Trophoblast cell (in vitro differentiated cells and primary cell): Measurements from ENCODE around the gene GFRA1.

Source experiments
- DNase-seq, 2 donors: peaks; one replicate each; pipeline ENCODE4 v3.0.0-alpha.2; 2016
- H2AFZ ChIP-seq: 2 replicates; pipeline ENCODE4 v1.6.1; 2013; ENCODE audit warnings: low read length, moderate library complexity, mild to moderate bottlenecking; ENCODE audit not compliant: insufficient read depth, poor library complexity
- H2AK5ac ChIP-seq: 2 replicates; pipeline ENCODE4 v1.6.1; 2013; ENCODE audit warnings: mild to moderate bottlenecking, low read length
- H2BK120ac ChIP-seq: 2 replicates; pipeline ENCODE4 v1.6.1; 2013; ENCODE audit warnings: low read length, mild to moderate bottlenecking, moderate library complexity; ENCODE audit not compliant: insufficient read depth, poor library complexity
- H2BK12ac ChIP-seq: 2 replicates; pipeline ENCODE4 v1.6.1; 2013; ENCODE audit warnings: mild to moderate bottlenecking, low read length, moderate library complexity
- H2BK5ac ChIP-seq: 2 replicates; pipeline ENCODE4 v1.6.1; 2013; ENCODE audit warnings: low read length, low read depth, moderate library complexity, mild to moderate bottlenecking; ENCODE audit not compliant: poor library complexity
- H3K14ac ChIP-seq: 2 replicates; pipeline ENCODE4 v1.6.1; 2013; ENCODE audit warnings: mild to moderate bottlenecking, low read length
- H3K18ac ChIP-seq: 2 replicates; pipeline ENCODE4 v1.6.1; 2013; ENCODE audit warnings: mild to moderate bottlenecking, low read length
- H3K23ac ChIP-seq: 2 replicates; pipeline ENCODE4 v1.6.1; 2013; ENCODE audit warnings: low read length
- H3K27ac ChIP-seq: 2 replicates; pipeline ENCODE4 v1.5.1; 2013; ENCODE audit warnings: low read depth, mild to moderate bottlenecking, inconsistent platforms, low read length, moderate library complexity
- H3K27me3 ChIP-seq: 2 replicates; pipeline ENCODE4 v1.6.1; 2013; ENCODE audit warnings: inconsistent platforms, mild to moderate bottlenecking, low read length, moderate library complexity; ENCODE audit not compliant: insufficient read depth
- H3K36me3 ChIP-seq, 2 experiments: 1 replicate in 1 of 2; 2 replicates in 1 of 2; pipeline ENCODE4 v1.6.1; 2013; ENCODE audit warnings: low read length in 2 of 2, mild to moderate bottlenecking in 2 of 2, moderate library complexity in 1 of 2; ENCODE audit not compliant: insufficient read depth in 2 of 2, control insufficient read depth in 1 of 2
- H3K4ac ChIP-seq: 2 replicates; pipeline ENCODE4 v1.6.1; 2013; ENCODE audit warnings: low read depth, mild to moderate bottlenecking, low read length, moderate library complexity
- H3K4me1 ChIP-seq, 2 experiments: 1 replicate in 1 of 2; 2 replicates in 1 of 2; pipeline ENCODE4 v1.6.1; 2013; ENCODE audit warnings: low read length in 2 of 2, mild to moderate bottlenecking in 2 of 2, moderate library complexity in 1 of 2; ENCODE audit not compliant: insufficient read depth in 2 of 2, control insufficient read depth in 1 of 2
- H3K4me2 ChIP-seq: 2 replicates; pipeline ENCODE4 v1.6.1; 2013; ENCODE audit warnings: inconsistent platforms, mild to moderate bottlenecking, low read length, moderate library complexity
- H3K4me3 ChIP-seq: 2 replicates; pipeline ENCODE4 v1.5.1; 2013; ENCODE audit warnings: mild to moderate bottlenecking, low read depth, low read length, inconsistent platforms
- H3K79me1 ChIP-seq: one replicate; pipeline ENCODE4 v1.6.1; 2013; ENCODE audit warnings: low read length
- H3K79me2 ChIP-seq: 2 replicates; pipeline ENCODE4 v1.6.1; 2013; ENCODE audit warnings: low read length, mild to moderate bottlenecking; ENCODE audit not compliant: control insufficient read depth, insufficient read depth, poor library complexity
- H3K9ac ChIP-seq: 2 replicates; pipeline ENCODE4 v1.6.1; 2013; ENCODE audit warnings: mild to moderate bottlenecking, low read length
- H3K9me3 ChIP-seq: 2 replicates; pipeline ENCODE4 v1.6.1; 2013; ENCODE audit warnings: low read depth, mild to moderate bottlenecking, control low read depth, inconsistent platforms, low read length; ENCODE audit not compliant: insufficient read depth
- H4K12ac ChIP-seq: 2 replicates; pipeline ENCODE4 v1.6.1; 2013; ENCODE audit warnings: low read depth, mild to moderate bottlenecking, low read length, moderate library complexity
- H4K8ac ChIP-seq: 2 replicates; pipeline ENCODE4 v1.6.1; 2013; ENCODE audit warnings: low read depth, mild to moderate bottlenecking, low read length, moderate library complexity
- H4K91ac ChIP-seq: one replicate; pipeline ENCODE4 v1.6.1; 2013; ENCODE audit warnings: low read depth, mild to moderate bottlenecking, low read length, moderate library complexity
- WGBS: extraction: QIAGEN DNeasy Blood & Tissue Kit; methylation state at CpG from one replicate; pipeline ENCODE4 v1.1.7; 2013; ENCODE audit warnings: missing lambda C conversion rate; ENCODE audit not compliant: insufficient read length, insufficient coverage; ENCODE audit errors: extremely low coverage; 5-methylcytosine and 5-hydroxymethylcytosine counted together

Gene GFRA1

GRCh38 chr10:116270771-116271592 lies 2.0 kb downstream of the GFRA1 start:
- no peaks in the 10 kb centered on the region for H3K79me2 ChIP-seq
- no peak overlapping the region for H2AK5ac ChIP-seq
- DNase-seq, result no peak
- no peak overlapping the region for H3K23ac ChIP-seq
- H4K12ac ChIP-seq, result no peak overlapping the region
- H3K4ac ChIP-seq, result no peak overlapping the region
- no peak overlapping the region for H4K8ac ChIP-seq
- H2BK12ac ChIP-seq, result no peak overlapping the region
- H3K14ac ChIP-seq, result no peak overlapping the region
- H3K79me1 ChIP-seq, result no peaks in the 10 kb centered on the region
- peak overlapping the region; percentile 65 for H3K4me2 ChIP-seq
- H2AFZ ChIP-seq, result peak overlapping the region; percentile 17
- no peak overlapping the region for H3K9ac ChIP-seq
- H2BK5ac ChIP-seq, result no peak overlapping the region
- peak overlapping the region; percentile 67 for H3K4me3 ChIP-seq
- no CpG with 5 or more reads among the region's 73 CpGs for WGBS
- no peak overlapping the region for H3K27ac ChIP-seq
- H4K91ac ChIP-seq, result no peak overlapping the region
- H3K18ac ChIP-seq, result no peak overlapping the region
- H3K9me3 ChIP-seq, result peaks cover 7% of the 10 kb centered on the region
- H3K4me1 ChIP-seq, result peaks cover 24 to 26% of the 10 kb centered on the region in 2 experiments
- no peak overlapping the region for H2BK120ac ChIP-seq
- peaks cover 56% of the 10 kb centered on the region for H3K27me3 ChIP-seq
- H3K36me3 ChIP-seq, result no peaks in the 10 kb centered on the region

- no CpG with 5 or more reads among the region's 9 CpGs for WGBS
- Histone ChIP-seq H3K79me2 (no peaks in the 10 kb centered on the region), H3K27me3 (peaks cover 56% of the 10 kb centered on the region), H3K36me3 (no peaks in the 10 kb centered on the region), H4K91ac (no peak overlapping the region), H3K79me1 (no peaks in the 10 kb centered on the region), H3K4me2 (no peak overlapping the region), H3K9ac (no peak overlapping the region), H2AFZ (no peak overlapping the region), H4K12ac (no peak overlapping the region), H3K4ac (no peak overlapping the region), H2BK12ac (no peak overlapping the region), H3K27ac (no peak overlapping the region), H2AK5ac (no peak overlapping the region), H3K4me3 (peak overlapping the region; percentile 67), H3K18ac (no peak overlapping the region), H3K23ac (no peak overlapping the region), H3K4me1 (peaks cover 24 to 26% of the 10 kb centered on the region in 2 experiments), H2BK5ac (no peak overlapping the region), H4K8ac (no peak overlapping the region), H2BK120ac (no peak overlapping the region), H3K14ac (no peak overlapping the region), H3K9me3 (peaks cover 7% of the 10 kb centered on the region)
- no peak for DNase-seq
Observed at GRCh38 chr10:116270126-116270770, 2.8 kb downstream of the GFRA1 start.

- Histone ChIP-seq H4K91ac (no peak overlapping the region), H4K12ac (no peak overlapping the region), H2BK12ac (no peak overlapping the region), H3K14ac (no peak overlapping the region), H3K79me1 (no peaks in the 10 kb centered on the region), H3K18ac (no peak overlapping the region), H3K9me3 (peaks cover 7% of the 10 kb centered on the region), H3K4me2 (no peak overlapping the region), H4K8ac (no peak overlapping the region), H2BK5ac (no peak overlapping the region), H3K4ac (no peak overlapping the region), H3K4me3 (no peak overlapping the region), H2AFZ (no peak overlapping the region), H3K4me1 (peaks cover 24 to 26% of the 10 kb centered on the region in 2 experiments), H3K9ac (no peak overlapping the region), H3K27ac (no peak overlapping the region), H3K79me2 (no peaks in the 10 kb centered on the region), H3K23ac (no peak overlapping the region), H2BK120ac (no peak overlapping the region), H3K27me3 (peaks cover 52% of the 10 kb centered on the region), H2AK5ac (no peak overlapping the region), H3K36me3 (no peaks in the 10 kb centered on the region)
- no peak for DNase-seq
- WGBS, result no CpG with 5 or more reads among the region's 6 CpGs
Observed at GRCh38 chr10:116269619-116270018, 3.4 kb downstream of the GFRA1 start.

GRCh38 chr10:116268976-116269375 lies 4.0 kb downstream of the GFRA1 start:
- no peak overlapping the region for H3K18ac ChIP-seq
- no peaks in the 10 kb centered on the region for H3K36me3 ChIP-seq
- H2BK12ac ChIP-seq, result no peak overlapping the region
- no peaks in the 10 kb centered on the region for H3K79me1 ChIP-seq
- no peak overlapping the region for H4K12ac ChIP-seq
- peaks cover 7% of the 10 kb centered on the region for H3K9me3 ChIP-seq
- WGBS, result no CpG with 5 or more reads among the region's 3 CpGs
- H3K4me2 ChIP-seq, result no peak overlapping the region
- H2BK120ac ChIP-seq, result no peak overlapping the region
- no peak overlapping the region for H2BK5ac ChIP-seq
- H4K8ac ChIP-seq, result no peak overlapping the region
- no peak overlapping the region for H3K23ac ChIP-seq
- H4K91ac ChIP-seq, result no peak overlapping the region
- peaks cover 17 to 20% of the 10 kb centered on the region in 2 experiments for H3K4me1 ChIP-seq
- H3K4ac ChIP-seq, result no peak overlapping the region
- no peak for DNase-seq
- no peaks in the 10 kb centered on the region for H3K79me2 ChIP-seq
- no peak overlapping the region for H3K27ac ChIP-seq
- no peak overlapping the region for H2AFZ ChIP-seq
- H3K9ac ChIP-seq, result no peak overlapping the region
- no peak overlapping the region for H3K4me3 ChIP-seq
- no peak overlapping the region for H3K14ac ChIP-seq
- H2AK5ac ChIP-seq, result no peak overlapping the region
- peaks cover 45% of the 10 kb centered on the region for H3K27me3 ChIP-seq
